GM12878 (cell line): ENCODE measurements around the gene CDKN1C. TPM values are rescaled to one million over a fixed set of nuclear protein-coding genes. Genes with fewer than 3 reads are reported as not detected.

Experiments used
- ATAC-seq: fragments of 200-7000 bp; cut with Tn5 transposase; 3 replicates; pipeline ENCODE4 v1.9.1; 2020; ENCODE audit warnings: mild to moderate bottlenecking, moderate library complexity
- Bru-seq: library from RNA; stranded (reverse); fragments of 400-500 nt; gene quantifications from one replicate; lab custom pipeline; 2021; lab: Mats Ljungman, UMichigan
- BruChase-seq, 2 experiments: library from RNA; stranded (reverse); fragments of 400-500 nt; gene quantifications; one replicate each; lab custom pipeline; 2021; lab: Mats Ljungman, UMichigan
- BruUV-seq: library from RNA; stranded (reverse); fragments of 400-500 nt; replicated peaks from 2 replicates; lab custom pipeline; 2021; lab: Mats Ljungman, UMichigan
- CTCF ChIA-PET: fragments of 300-600 bp; sonication (Branson Sonifier 250); formaldehyde crosslinking; extraction: SDS; loops from one replicate; lab custom pipeline; 2021; ENCODE audit warnings: inconsistent platforms; lab: Yijun Ruan, JAX
- POLR2A ChIA-PET: fragments of 350-600 bp; formaldehyde crosslinking; extraction: SDS; loops from one replicate; lab custom pipeline; 2021; ENCODE audit warnings: inconsistent platforms; lab: Charles Lee
- RAD21 ChIA-PET: fragments of 300-600 bp; sonication (Branson Sonifier 250); formaldehyde crosslinking; loops from one replicate; lab custom pipeline; 2023; ENCODE audit warnings: antibody characterized with exemption; ENCODE audit not compliant: unreplicated experiment; lab: Charles Lee
- SMC1A ChIA-PET: fragments of 300-600 bp; sonication (Branson Sonifier 250); formaldehyde crosslinking; loops from one replicate; lab custom pipeline; 2023; ENCODE audit not compliant: unreplicated experiment, uncharacterized antibody; lab: Charles Lee
- DNase-seq: peaks from one replicate; pipeline ENCODE4 v3.0.0-alpha.2; 2011; ENCODE audit warnings: low read depth, low spot score
- FAIRE-seq: peaks from 3 replicates; lab custom pipeline; 2011; peaks lifted over from hg19 to GRCh38; lab: Jason Lieb, UNC
- H2AFZ ChIP-seq: 2 replicates; pipeline ENCODE4 v1.6.0; 2011; ENCODE audit warnings: low read depth, low read length, control low read depth; ENCODE audit not compliant: control insufficient read depth
- H3K27ac ChIP-seq: 2 replicates; pipeline ENCODE4 v1.5.1; 2011; ENCODE audit warnings: control low read depth; ENCODE audit not compliant: control insufficient read depth, insufficient read depth
- H3K27me3 ChIP-seq, 2 experiments: replicated peaks in 1 of 2; 2 replicates each; pipeline versions ENCODE4 v1.6.0 to v1.6.1; 2011; ENCODE audit warnings: low read length in 1 of 2; ENCODE audit not compliant: control insufficient read depth in 2 of 2, insufficient read depth in 2 of 2
- H3K36me3 ChIP-seq, 2 experiments: 2 replicates each; pipeline ENCODE4 v1.5.1; 2011; ENCODE audit warnings: low read length in 1 of 2; ENCODE audit not compliant: control insufficient read depth in 2 of 2, insufficient read depth in 2 of 2
- H3K4me1 ChIP-seq: 2 replicates; pipeline ENCODE4 v1.6.1; 2011; ENCODE audit warnings: mild to moderate bottlenecking, low read length, moderate library complexity, mixed read lengths; ENCODE audit not compliant: control insufficient read depth, insufficient read depth
- H3K4me2 ChIP-seq: 2 replicates; pipeline ENCODE4 v1.6.0; 2011; ENCODE audit warnings: control low read depth; ENCODE audit not compliant: control insufficient read depth, insufficient read depth
- H3K4me3 ChIP-seq: fragments of 200-600 bp; sonication (generic); 2 replicates; pipeline ENCODE4 v1.5.1; 2016
- H3K79me2 ChIP-seq: 2 replicates; pipeline ENCODE4 v1.6.0; 2011; ENCODE audit warnings: low read length; ENCODE audit not compliant: control insufficient read depth, insufficient read depth
- H3K9ac ChIP-seq: 2 replicates; pipeline ENCODE4 v1.8.0; 2011; ENCODE audit warnings: low read length, control low read depth, mixed read lengths; ENCODE audit not compliant: control insufficient read depth, insufficient read depth
- H3K9me3 ChIP-seq: replicated peaks from 3 replicates; pipeline ENCODE4 v1.5.1; 2011; ENCODE audit warnings: mild to moderate bottlenecking, low read length; ENCODE audit not compliant: control insufficient read depth, insufficient read depth
- H4K20me1 ChIP-seq: 2 replicates; pipeline ENCODE4 v1.6.0; 2011; ENCODE audit not compliant: control insufficient read depth, insufficient read depth
- BHLHE40 ChIP-seq, 2 experiments: fragments of 450-650 bp in 1 of 2; IDR thresholded peaks; 2 replicates each; pipeline ENCODE4 v1.6.1; 2011 to 2017; ENCODE audit warnings: low read depth in 2 of 2, borderline replicate concordance in 1 of 2, improper control_type of control experiment in 1 of 2, low read length in 1 of 2, mild to moderate bottlenecking in 1 of 2
- MTA3 ChIP-seq: IDR thresholded peaks from 2 replicates; pipeline ENCODE4 v1.6.1; 2012; ENCODE audit warnings: low read length, inconsistent platforms, borderline replicate concordance
- NFYB ChIP-seq: IDR thresholded peaks from 2 replicates; pipeline ENCODE4 v1.6.1; 2011; ENCODE audit warnings: low read depth, mild to moderate bottlenecking, low read length, improper control_type of control experiment, moderate library complexity; ENCODE audit not compliant: insufficient read depth
- POLR2A ChIP-seq: IDR thresholded peaks from 2 replicates; pipeline ENCODE4 v1.6.1; 2011; ENCODE audit warnings: low read depth, mild to moderate bottlenecking, low read length
- POU2F2 ChIP-seq: IDR thresholded peaks from 3 replicates; pipeline ENCODE4 v1.6.1; 2011; ENCODE audit warnings: low read depth, mild to moderate bottlenecking, low read length, borderline replicate concordance
- RELA ChIP-seq: fragments of 450-650 bp; IDR thresholded peaks from 2 replicates; pipeline ENCODE4 v1.8.0; 2014; ENCODE audit warnings: borderline replicate concordance; ENCODE audit not compliant: partially characterized antibody
- TCF12 ChIP-seq: IDR thresholded peaks from 2 replicates; pipeline ENCODE4 v1.6.1; 2011; ENCODE audit warnings: low read depth, mild to moderate bottlenecking, low read length
- WGBS: methylation state at CpG from one replicate; pipeline ENCODE4 v1.1.6; 2016; ENCODE audit warnings: low lambda C conversion rate; ENCODE audit not compliant: insufficient replicate concordance, insufficient coverage; ENCODE audit errors: missing lambda C conversion rate; 5-methylcytosine and 5-hydroxymethylcytosine counted together
- in situ Hi-C: fragments of 300-500 bp; cut with MboI; formaldehyde crosslinking; loops from 9 replicates; pipeline ENCODE4 v1.14.3; 2018; ENCODE audit warnings: mixed read lengths
- intact Hi-C: fragments of 100-400 bp; cut with micrococcal nuclease; formaldehyde crosslinking; loops from one replicate; pipeline ENCODE4 v1.14.2; 2022; ENCODE audit not compliant: unreplicated experiment
- long read RNA-seq, 2 experiments: library from polyadenylated mRNA; unstranded; transcript quantifications; one replicate each; pipeline ENCODE4 v2.0.0, GENCODE V29; 2019 to 2020
- polyA minus RNA-seq, 3 experiments: library from RNA; depleted of rRNA, polyadenylated mRNA; stranded (reverse); fragments of >200 nt; gene quantifications; 2 replicates each; pipeline ENCODE4 v1.2.3, GENCODE V29; 2011
- polyA plus RNA-seq, 11 experiments: library from polyadenylated mRNA; depleted of rRNA in 4 of 11; unstranded in 6 of 11; stranded (reverse) in 5 of 11; fragments of >200 nt; fragmentation: Nextera tagmentation in 4 of 11; fragmentation: Illumina TruSeq in 1 of 11; extraction: Ambion mirVana in 4 of 11; extraction: Trizol in 1 of 11; gene quantifications; 1 replicate in 1 of 11; 2 replicates in 10 of 11; pipeline versions ENCODE4 v1.2.1 to v1.2.3, GENCODE V29; 2011 to 2016; ENCODE audit warnings: inconsistent platforms in 2 of 11, missing spikeins in 2 of 11, low read depth in 1 of 11
- total RNA-seq, 4 experiments: library from RNA; depleted of rRNA in 3 of 4; stranded (reverse); fragments of >200 nt in 3 of 4; fragmentation: Illumina TruSeq in 1 of 4; extraction: Trizol in 1 of 4; gene quantifications; 2 replicates each; pipeline versions ENCODE4 v1.2.1 to v1.2.3, GENCODE V29; 2013 to 2021
- TF ChIP-seq, protein P1 (sequence below): fragments of 450-650 bp; IDR thresholded peaks from 2 replicates; pipeline ENCODE4 v1.6.1; 2016; ENCODE audit warnings: mild to moderate bottlenecking

CDKN1C gene
- total RNA-seq (2013; cell fraction: nucleolus; rRNA removed) = 0.59 TPM in 1 of 2 replicates, not detected in the other
- total RNA-seq (2014; rRNA removed) = not detected in 2 replicates
- total RNA-seq (2014; rRNA removed; fragmentation: Illumina TruSeq; extraction: Trizol) = not detected in 2 replicates
- total RNA-seq (2021) = 0.19 and 0.21 TPM in 2 replicates
- not detected for polyA plus RNA-seq (2011; ENCODE audit: low read depth)
- 0.05 TPM in 1 of 2 replicates, not detected in the other for polyA plus RNA-seq (2011; rRNA removed)
- polyA plus RNA-seq (2011; cell fraction: cytosol; rRNA removed) = 0.08 and 0.09 TPM in 2 replicates
- 0.09 and 0.19 TPM in 2 replicates for polyA plus RNA-seq (2011; cell fraction: nucleus; rRNA removed)
- 0.35 and 0.37 TPM in 2 replicates for polyA plus RNA-seq (2012)
- not detected in 2 replicates for polyA plus RNA-seq (2014; fragmentation: Illumina TruSeq; extraction: Trizol)
- polyA plus RNA-seq (2014; fragmentation: Nextera tagmentation; extraction: Ambion mirVana) = not detected
- not detected in 2 replicates for polyA plus RNA-seq (2014; rRNA removed)
- polyA plus RNA-seq (2016; fragmentation: Nextera tagmentation; extraction: Ambion mirVana) = under 1 TPM in 1 of 2 experiments, not detected in 1; 0.14 TPM
- polyA minus RNA-seq (2011; rRNA and poly(A)+ RNA removed) = not detected in 2 replicates
- 1.5 TPM in 1 of 2 replicates, not detected in the other for polyA minus RNA-seq (2011; cell fraction: cytosol; rRNA and poly(A)+ RNA removed)
- 0.29 and 0.48 TPM in 2 replicates for polyA minus RNA-seq (2011; cell fraction: nucleus; rRNA and poly(A)+ RNA removed)
- percentile 27 among the genes with signal in this experiment for Bru-seq, nascent RNA
- percentile 44 among the genes with signal in this experiment for BruChase-seq, experiment 1, labeled RNA remaining after a 6-hour chase
- percentile 45 among the genes with signal in this experiment for BruChase-seq, experiment 2, labeled RNA remaining after a 2-hour chase
- long read RNA-seq, experiment 1 = 0 reads
- long read RNA-seq, experiment 2 = 0 reads

DNA sequence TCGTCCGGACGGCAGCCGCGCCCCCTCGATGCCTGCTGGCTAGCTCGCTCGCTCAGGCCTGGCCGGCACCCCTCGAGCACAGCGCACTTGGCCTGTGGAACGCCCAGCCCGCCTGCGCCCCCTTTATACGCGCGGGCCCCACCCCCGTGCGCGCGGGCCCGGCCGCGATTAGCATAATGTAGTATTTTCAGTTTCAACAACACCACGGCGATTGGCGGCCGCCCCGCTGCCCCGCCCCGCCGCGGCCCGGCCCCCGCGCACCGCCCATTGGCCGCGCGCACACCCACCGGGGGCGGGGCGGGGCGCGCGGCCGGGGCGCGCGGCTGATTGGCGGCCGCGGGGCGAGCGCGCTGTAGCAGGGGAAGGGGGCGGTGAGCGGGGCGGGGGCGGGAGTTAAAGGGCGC, at the start of gene CDKN1C:
CDKN1C (minus strand) TSS at position 98 of the 404 bp plus-strand sequence. CDS start 319 bp downstream, outside the sequence.
- Histone ChIP-seq H2AFZ (peak within 1 kb of the TSS; percentile 78), H3K9ac (no peak within 1 kb of the TSS), H4K20me1 (no peaks in the 10 kb centered on the region), H3K4me2 (peak within 1 kb of the TSS; percentile 97), H3K4me1 (peaks cover 5% of the 10 kb centered on the region), H3K79me2 (no peaks in the 10 kb centered on the region), H3K27ac (no peak within 1 kb of the TSS), H3K36me3 (no peaks in the 10 kb centered on the region), H3K27me3 (peaks cover 9 to 10% of the 10 kb centered on the region in 2 experiments; a peak in 3 of 4 replicates), H3K9me3 (no peaks in the 10 kb centered on the region), H3K4me3 (peak within 1 kb of the TSS; percentile 59; the same call in 1 of the 2 replicates)
- CTCF ChIA-PET = interaction anchor here (10.2 kb wide), 1 partner anchor 352 kb away, joined by 233 read pairs; no protein-coding TSS in a partner anchor
- BruUV-seq = no TSS peak
- under 1% methylated on average over 22 of the region's 61 CpGs for WGBS
- RAD21 ChIA-PET = interaction anchor here (0.6 kb wide), 1 partner anchor 512 kb away, joined by 3 read pairs; no protein-coding TSS in a partner anchor
- in situ Hi-C loops = loop anchor here (5.0 kb wide), 1 partner anchor 353 kb away; no protein-coding TSS in a partner anchor
- TF ChIP-seq RELA (peak; percentile 21), BHLHE40 (IDR thresholded peaks at IDR 0.05; ENCODE audit: borderline replicate concordance in 1 of 2, low read depth in 2 of 2, low read length in 1 of 2) (peak in 1 of 2 experiments; percentile 26; a peak in 1 of 4 replicates), TCF12 (peak; percentile 51; the same call in 1 of the 2 replicates), POLR2A (peak; percentile 66), MTA3 (no peak), POU2F2 (peak; percentile 83; the same call in 1 of the 3 replicates), NFYB (0 out of 2 replicates have a peak, but pooled peaks have one; percentile 47)
- TF ChIP-seq, protein P1, sequence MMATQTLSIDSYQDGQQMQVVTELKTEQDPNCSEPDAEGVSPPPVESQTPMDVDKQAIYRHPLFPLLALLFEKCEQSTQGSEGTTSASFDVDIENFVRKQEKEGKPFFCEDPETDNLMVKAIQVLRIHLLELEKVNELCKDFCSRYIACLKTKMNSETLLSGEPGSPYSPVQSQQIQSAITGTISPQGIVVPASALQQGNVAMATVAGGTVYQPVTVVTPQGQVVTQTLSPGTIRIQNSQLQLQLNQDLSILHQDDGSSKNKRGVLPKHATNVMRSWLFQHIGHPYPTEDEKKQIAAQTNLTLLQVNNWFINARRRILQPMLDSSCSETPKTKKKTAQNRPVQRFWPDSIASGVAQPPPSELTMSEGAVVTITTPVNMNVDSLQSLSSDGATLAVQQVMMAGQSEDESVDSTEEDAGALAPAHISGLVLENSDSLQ = no peak
- DNase-seq (no peak), FAIRE-seq (no peak), ATAC-seq (peak; percentile 88)
- POLR2A ChIA-PET = no interaction called here
- SMC1A ChIA-PET = no interaction called here
- intact Hi-C loops = no loop called here
